Esophagus (tissue), 2 donors: ENCODE data around the gene KIFAP3. TPM values are rescaled to one million over a fixed set of nuclear protein-coding genes. Genes with fewer than 3 reads are reported as not detected.

Experiments used
- H3K27ac ChIP-seq, 2 donors: one replicate each; pipeline ENCODE4 v1.5.1; 2013; ENCODE audit warnings: low read depth in 2 of 2, mild to moderate bottlenecking in 2 of 2, inconsistent platforms in 1 of 2, low read length in 1 of 2, moderate library complexity in 1 of 2
- H3K27me3 ChIP-seq, 2 donors: one replicate each; pipeline ENCODE4 v1.6.1; 2013; ENCODE audit warnings: low read length in 2 of 2, control low read depth in 1 of 2, mild to moderate bottlenecking in 1 of 2; ENCODE audit not compliant: insufficient read depth in 2 of 2, control insufficient read depth in 1 of 2
- H3K36me3 ChIP-seq, 2 donors: one replicate each; pipeline ENCODE4 v1.6.1; 2013; ENCODE audit warnings: low read length in 1 of 2; ENCODE audit not compliant: control insufficient read depth in 2 of 2, insufficient read depth in 2 of 2
- H3K4me1 ChIP-seq, 2 donors: one replicate each; pipeline ENCODE4 v1.6.1; 2013; ENCODE audit warnings: low read length in 1 of 2; ENCODE audit not compliant: control insufficient read depth in 2 of 2, insufficient read depth in 2 of 2
- H3K4me3 ChIP-seq, 2 donors: one replicate each; pipeline ENCODE4 v1.5.1; 2013; ENCODE audit warnings: low read length in 2 of 2, mild to moderate bottlenecking in 2 of 2, low read depth in 1 of 2, moderate library complexity in 1 of 2
- H3K9me3 ChIP-seq, 2 donors: one replicate each; pipeline ENCODE4 v1.6.1; 2013; ENCODE audit warnings: mild to moderate bottlenecking in 2 of 2, low read depth in 1 of 2, low read length in 1 of 2, moderate library complexity in 1 of 2; ENCODE audit not compliant: control insufficient read depth in 2 of 2, insufficient read depth in 1 of 2
- WGBS, 2 donors: extraction: QIAGEN DNeasy Blood & Tissue Kit; methylation state at CpG; one replicate each; pipeline ENCODE4 v1.1.7; 2013; 5-methylcytosine and 5-hydroxymethylcytosine counted together
- polyA plus RNA-seq, 2 donors: library from polyadenylated mRNA; stranded (reverse); fragments of 200-250 nt; gene quantifications; one replicate each; pipeline ENCODE4 v1.2.3, GENCODE V29; 2013
- donor health status: healthy with polysubstance abuse.
- donor health status: Bipolar disorder and iron deficiency.

The KIFAP3 gene
- polyA plus RNA-seq, 2 donors: 4.8 to 10.0 TPM

DNA sequence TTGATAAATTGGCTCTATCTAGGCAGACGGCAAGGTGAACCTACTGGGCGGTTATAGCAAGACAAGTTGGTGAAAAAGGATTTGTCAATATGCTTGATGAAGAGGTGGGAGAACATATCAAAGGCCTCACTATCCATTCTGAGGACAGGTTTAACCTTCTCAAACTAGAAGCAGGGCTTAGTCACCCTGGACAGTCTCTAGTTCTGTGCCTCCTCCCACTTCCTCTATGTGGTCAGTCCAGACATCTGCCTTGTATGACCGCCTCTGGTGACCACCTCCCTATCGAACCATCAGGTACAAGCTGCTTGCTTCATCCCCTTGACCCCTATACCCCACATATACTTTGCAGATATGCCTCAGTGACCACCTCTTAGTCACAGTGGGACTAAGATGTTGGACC, 178.5 kb downstream of the KIFAP3 start:
- H3K4me3 ChIP-seq: no peak overlapping the region
- H3K27ac ChIP-seq: no peak overlapping the region
- H3K4me1 ChIP-seq: peaks cover 0 to 2% of the 10 kb centered on the region in 2 donors
- no peaks in the 10 kb centered on the region for H3K27me3 ChIP-seq
- WGBS, 2 donors: 84 to 90% methylated on average over 4 of the region's 4 CpGs
- H3K36me3 ChIP-seq: no peaks in the 10 kb centered on the region
- no peaks in the 10 kb centered on the region for H3K9me3 ChIP-seq

DNA sequence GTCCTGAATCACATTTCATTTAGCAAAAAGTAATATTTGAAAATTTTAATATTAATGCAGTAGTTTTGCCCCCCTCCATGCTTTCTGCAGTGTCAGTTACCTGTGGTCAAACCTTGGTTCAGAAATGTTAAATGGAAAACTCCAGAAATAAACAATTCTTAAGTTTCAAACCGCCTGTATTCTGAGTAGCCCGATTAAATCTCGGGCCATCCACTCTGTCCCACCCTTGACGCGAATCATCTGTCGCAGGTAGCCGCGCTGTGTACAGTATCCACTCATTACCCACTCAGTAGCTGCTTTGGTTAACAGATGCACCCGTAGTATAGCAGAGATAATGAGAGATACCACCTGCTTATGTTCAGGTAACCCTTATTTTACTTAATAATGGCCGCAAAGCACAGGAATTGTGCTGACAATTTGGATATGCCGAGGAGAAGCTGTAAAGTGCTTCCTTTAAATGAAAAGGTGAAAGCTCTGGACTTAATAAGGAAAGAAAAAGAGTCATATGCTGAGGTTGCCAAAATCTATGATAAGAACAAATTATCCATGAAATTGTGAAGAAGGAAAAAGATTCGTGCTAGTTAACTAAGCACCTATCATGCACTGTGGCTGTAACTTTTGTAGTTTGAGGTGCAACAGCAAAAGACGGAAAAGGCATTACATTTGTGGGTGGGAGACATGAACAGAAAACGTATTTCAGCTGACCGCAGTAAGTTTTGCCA, 179.9 kb downstream of the KIFAP3 start:
- Histone ChIP-seq H3K27ac (peak overlapping the region; percentile 66 to 68), H3K36me3 (no peaks in the 10 kb centered on the region), H3K27me3 (no peaks in the 10 kb centered on the region), H3K9me3 (no peaks in the 10 kb centered on the region), H3K4me3 (peak overlapping the region; percentile 25 to 98), H3K4me1 (peaks cover 2 to 5% of the 10 kb centered on the region in 2 donors)
- 35% methylated on average over 15 of the region's 15 CpGs for WGBS, 2 donors

DNA sequence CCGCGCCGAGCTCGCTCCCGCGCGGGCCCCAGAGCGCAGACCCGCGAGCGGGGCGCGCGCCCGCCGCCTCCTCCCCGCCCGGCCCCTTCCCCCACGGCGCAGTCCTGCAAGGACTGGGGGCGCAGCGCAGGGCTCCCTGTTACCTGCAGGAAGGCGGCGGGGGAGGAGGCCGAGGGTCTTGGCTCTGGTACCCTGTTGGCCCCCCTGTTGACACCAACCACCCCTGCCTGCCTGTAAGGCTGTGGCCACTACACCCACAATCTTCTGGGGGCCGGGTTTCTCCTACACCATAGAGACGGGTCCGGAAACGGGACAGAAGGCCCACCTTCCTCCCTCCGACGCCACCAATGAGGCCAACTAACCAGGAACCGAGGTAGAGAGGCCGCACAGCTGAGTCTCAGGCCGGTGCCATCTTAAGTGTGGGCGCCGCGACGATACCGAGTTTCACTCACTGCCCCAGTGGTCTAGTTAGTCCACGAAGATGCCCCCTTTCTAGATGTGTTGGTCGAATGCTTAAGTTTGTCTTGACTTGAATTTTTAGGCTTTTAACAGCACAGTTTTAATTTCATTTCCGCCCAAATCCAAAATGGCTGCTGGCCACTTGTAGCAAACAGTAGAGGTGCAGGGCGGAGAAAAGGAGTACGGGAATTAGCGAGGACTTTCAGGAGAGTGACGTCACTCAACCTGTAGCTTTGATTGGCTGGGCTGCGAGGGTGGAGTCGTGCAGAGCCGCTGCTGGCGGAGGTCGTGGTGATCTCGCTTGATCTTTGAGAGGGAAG, 180.7 kb downstream of the KIFAP3 start, which contains the start of gene SCYL3:
Gene SCYL3, minus strand, starts transcription at position 252 of the 779 bp plus-strand sequence. CDS start 5,056 bp downstream, outside the sequence.
- Histone ChIP-seq H3K4me1 (peaks cover 2 to 5% of the 10 kb centered on the region in 2 donors), H3K27ac (peak within 1 kb of the TSS; percentile 95 to 97), H3K36me3 (no peaks in the 10 kb centered on the region), H3K4me3 (peak within 1 kb of the TSS; percentile 77 to 98), H3K27me3 (no peaks in the 10 kb centered on the region), H3K9me3 (no peaks in the 10 kb centered on the region)
- WGBS, 2 donors: 0 to 1% methylated on average over 45 to 52 of the region's 52 CpGs

DNA sequence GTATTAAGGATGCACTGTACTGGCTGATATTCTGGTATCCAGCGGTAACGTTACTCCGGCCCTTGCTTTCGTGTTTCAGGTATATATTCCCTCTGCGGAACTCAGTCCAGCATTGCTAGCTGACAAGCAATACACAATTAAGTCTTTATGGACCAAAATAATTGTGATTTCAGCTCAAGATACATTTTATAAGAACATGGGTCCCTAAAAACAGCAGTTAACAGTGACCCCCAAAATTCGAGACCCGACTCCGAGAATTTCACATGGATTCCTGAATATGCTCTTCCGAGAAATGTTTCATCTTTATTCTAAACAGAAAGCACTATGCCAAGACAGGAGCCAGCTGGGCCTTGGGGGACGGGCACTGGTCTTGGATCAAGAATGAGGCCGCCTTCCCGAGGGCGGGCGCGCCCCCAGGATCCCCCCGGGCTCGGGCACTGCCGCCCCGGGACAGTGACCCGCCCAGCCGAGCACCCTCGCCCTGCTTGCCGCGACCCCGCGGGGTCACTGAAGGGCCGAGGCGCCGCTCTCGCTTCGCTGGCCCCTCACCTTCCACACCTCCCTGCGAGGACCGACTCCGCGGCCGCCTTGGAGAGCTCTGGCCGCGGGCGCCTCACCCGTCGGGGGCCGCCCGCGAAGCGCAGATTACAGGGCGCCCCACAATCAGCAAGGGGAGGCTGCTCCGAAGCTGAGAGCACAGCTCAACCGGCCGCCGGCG, 181.4 kb downstream of the KIFAP3 start:
- Histone ChIP-seq H3K27ac (peak overlapping the region; percentile 95 to 97), H3K4me3 (peak overlapping the region; percentile 77 to 98), H3K27me3 (no peaks in the 10 kb centered on the region), H3K9me3 (no peaks in the 10 kb centered on the region), H3K4me1 (peaks cover 2 to 5% of the 10 kb centered on the region in 2 donors), H3K36me3 (peaks cover 0 to under 1% of the 10 kb centered on the region in 2 donors)
- WGBS, 2 donors: 0 to 1% methylated on average over 33 to 51 of the region's 51 CpGs

DNA sequence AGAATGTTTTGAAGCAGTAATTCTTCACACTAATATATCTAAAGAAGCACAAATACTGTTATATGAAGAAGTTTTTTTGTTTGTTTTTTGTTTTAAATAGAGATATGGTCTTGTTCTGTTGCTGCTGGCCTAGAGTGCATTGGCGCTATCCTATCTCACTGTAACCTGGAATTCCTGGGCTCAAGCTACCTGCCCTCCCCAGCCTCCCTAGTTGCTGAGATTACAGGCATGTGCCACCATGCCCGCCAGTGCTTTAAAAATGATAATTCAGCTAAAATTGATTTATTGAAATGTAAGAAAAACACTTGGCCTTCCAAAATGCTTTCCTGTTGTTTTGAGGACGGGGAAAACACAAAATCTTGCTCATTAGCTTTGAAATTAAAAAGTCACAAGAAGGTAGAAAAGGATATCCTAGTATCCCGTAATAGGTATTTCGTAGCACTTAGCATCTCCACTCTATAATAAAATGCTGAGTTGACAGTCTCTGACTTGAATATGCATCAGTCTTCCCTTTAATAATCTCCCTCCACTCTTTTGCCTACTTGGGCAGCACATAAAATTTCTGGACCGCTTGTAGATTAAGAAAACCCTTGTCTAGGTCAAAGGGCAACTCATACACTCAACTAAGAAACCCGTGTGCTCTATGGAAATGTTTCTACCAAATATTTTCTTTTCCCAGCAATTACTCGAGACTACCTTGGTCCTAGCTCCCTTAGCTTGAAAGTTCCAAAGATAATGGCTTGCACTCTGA, 182.1 kb downstream of the KIFAP3 start:
- WGBS, 2 donors: 38 to 45% methylated on average over 8 of the region's 8 CpGs
- peaks cover 2 to 5% of the 10 kb centered on the region in 2 donors for H3K4me1 ChIP-seq
- H3K36me3 ChIP-seq: peaks cover 0 to 2% of the 10 kb centered on the region in 2 donors
- H3K4me3 ChIP-seq: peak overlapping the region; percentile 77 to 98
- H3K27ac ChIP-seq: peak overlapping the region; percentile 64 to 95
- H3K9me3 ChIP-seq: no peaks in the 10 kb centered on the region
- H3K27me3 ChIP-seq: no peaks in the 10 kb centered on the region

DNA sequence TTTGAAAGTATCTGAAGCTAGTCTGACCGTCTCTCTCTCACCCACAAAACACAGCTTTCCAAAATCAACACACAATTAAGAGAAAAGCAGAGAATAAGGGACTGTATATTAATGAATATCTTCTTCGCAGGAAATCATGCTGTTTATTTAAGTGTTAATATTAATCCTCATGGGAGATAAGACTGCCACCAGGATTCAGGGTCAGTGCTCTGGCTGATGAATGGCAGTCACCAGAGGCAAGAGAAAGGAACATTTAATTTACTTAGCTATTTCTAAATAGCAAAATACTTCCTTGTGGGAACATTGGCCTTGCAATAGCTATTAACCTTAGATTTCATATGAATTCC, 183.0 kb downstream of the KIFAP3 start:
- peak overlapping the region in 1 of 2 donors; percentile 26 for H3K4me3 ChIP-seq
- H3K9me3 ChIP-seq: no peaks in the 10 kb centered on the region
- H3K36me3 ChIP-seq: peaks cover 0 to 2% of the 10 kb centered on the region in 2 donors
- H3K27me3 ChIP-seq: no peaks in the 10 kb centered on the region
- H3K4me1 ChIP-seq: peaks cover 2 to 5% of the 10 kb centered on the region in 2 donors
- H3K27ac ChIP-seq: peak overlapping the region; percentile 13 to 68
- WGBS, 2 donors: 37 to 46% methylated on average over 2 of the region's 2 CpGs

DNA sequence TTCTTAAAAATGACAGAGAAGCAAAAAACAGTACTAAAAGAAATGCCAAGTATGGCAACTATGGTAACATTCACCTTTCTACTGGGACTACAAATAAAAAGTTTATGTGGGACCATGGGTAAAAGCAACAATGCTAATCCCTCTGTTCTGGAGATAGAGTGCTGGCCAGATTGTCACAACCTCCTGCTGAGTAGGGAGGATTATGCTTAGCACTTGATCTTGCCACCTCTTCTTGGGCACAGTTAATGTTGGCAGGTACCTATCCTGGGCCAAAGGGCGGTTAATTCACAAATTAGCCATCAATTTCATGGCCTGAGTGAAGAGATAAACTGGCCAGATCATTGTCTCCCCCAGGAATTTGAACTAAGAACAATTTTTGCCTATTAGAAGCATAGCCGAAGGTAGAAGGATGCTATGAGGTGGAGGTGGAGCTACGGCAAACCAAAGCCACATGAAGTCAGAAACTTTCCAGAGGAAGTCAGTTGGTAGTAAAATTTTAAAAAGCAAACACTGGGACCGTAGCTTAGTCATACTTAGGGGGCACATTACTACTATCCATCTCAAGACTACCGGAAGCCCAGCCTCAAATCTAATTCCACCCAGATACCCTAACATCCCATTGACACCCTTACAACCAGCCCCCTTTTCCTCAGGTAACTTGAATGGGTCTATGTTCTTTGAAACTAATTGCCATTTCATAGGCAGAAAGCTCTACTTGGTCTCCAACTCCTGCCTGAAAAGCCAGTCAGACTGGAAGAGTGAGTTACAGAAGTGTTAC, 183.5 kb downstream of the KIFAP3 start:
- Histone ChIP-seq H3K36me3 (peaks cover 0 to 2% of the 10 kb centered on the region in 2 donors), H3K27ac (peak overlapping the region; percentile 68), H3K4me3 (peak overlapping the region; percentile 20 to 26), H3K4me1 (peaks cover 2 to 5% of the 10 kb centered on the region in 2 donors), H3K27me3 (no peaks in the 10 kb centered on the region), H3K9me3 (no peaks in the 10 kb centered on the region)
- 32 to 46% methylated on average over 5 of the region's 5 CpGs for WGBS, 2 donors

DNA sequence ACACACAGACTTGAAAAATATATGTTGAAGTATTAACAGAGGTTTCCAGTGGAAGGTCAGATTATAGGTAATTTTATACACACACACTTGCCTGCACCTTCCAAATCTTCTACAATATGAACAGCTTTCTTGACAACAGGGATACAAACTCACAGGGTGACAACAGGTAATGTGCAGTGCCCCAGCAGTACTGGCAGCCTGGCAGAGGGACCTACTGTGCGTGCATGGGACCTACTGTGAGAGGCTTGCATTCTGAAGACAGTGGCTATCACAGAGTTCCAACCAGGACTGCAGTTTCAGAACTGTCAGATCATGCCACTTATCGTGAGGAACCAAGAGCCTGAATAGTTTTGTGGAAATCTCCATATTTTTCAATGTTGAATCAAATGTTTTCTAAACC, 184.6 kb downstream of the KIFAP3 start:
- Histone ChIP-seq H3K27ac (no peak overlapping the region), H3K36me3 (peaks cover 0 to 2% of the 10 kb centered on the region in 2 donors), H3K4me3 (no peak overlapping the region), H3K9me3 (no peaks in the 10 kb centered on the region), H3K4me1 (peaks cover 2 to 5% of the 10 kb centered on the region in 2 donors), H3K27me3 (no peaks in the 10 kb centered on the region)
- 92 to 93% methylated on average over 2 of the region's 2 CpGs for WGBS, 2 donors
